Fibroblast of lung (primary cell): ENCODE results near the gene TROAP.

Source experiments
- CTCF ChIP-seq, 2 donors: IDR thresholded peaks in 1 of 2; conservative IDR thresholded peaks in 1 of 2; 1 replicate in 1 of 2; 2 replicates in 1 of 2; pipeline ENCODE4 v1.5.1; 2011 to 2012; ENCODE audit warnings: low read length in 2 of 2, control low read depth in 1 of 2, inconsistent platforms in 1 of 2, low read depth in 1 of 2, mild to moderate bottlenecking in 1 of 2
- EZH2 ChIP-seq: IDR thresholded peaks from 2 replicates; pipeline ENCODE4 v1.5.1; 2012; ENCODE audit warnings: low read length, control low read depth, mild to moderate bottlenecking; ENCODE audit errors: missing control alignments

- no peak for TF ChIP-seq CTCF (conservative IDR thresholded peaks at IDR 0.05 in 1 of 2, IDR thresholded peaks at IDR 0.05 in 1 of 2; ENCODE audit: low read depth in 1 of 2, low read length in 2 of 2)
- TF ChIP-seq EZH2, result no peak
Observed at GRCh38 chr12:49277466-49277865, 45.6 kb upstream of the TROAP start.
